ENCODE results near the gene GPR31.

DNA sequence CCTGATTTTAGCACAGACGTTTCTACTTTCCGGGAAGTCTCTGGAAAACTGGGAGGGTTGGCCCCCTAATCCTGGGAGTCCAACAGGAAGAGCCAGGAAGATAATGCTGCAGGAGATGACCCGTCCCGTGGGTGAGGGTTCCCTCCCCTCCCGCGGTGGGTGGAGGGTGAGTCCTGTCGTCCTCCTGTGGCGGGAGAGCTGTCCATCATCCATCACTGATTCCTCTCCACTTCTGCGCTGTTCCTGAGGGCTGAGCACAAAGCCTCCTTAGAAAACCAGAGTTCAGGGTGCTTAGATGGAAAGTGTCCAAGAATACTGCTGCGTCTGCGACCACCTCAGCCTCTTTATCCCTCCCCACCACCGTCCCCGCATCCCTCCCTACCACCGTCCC is 40.9 kb downstream of the GPR31 start:
- TF ChIP-seq, protein P1, sequence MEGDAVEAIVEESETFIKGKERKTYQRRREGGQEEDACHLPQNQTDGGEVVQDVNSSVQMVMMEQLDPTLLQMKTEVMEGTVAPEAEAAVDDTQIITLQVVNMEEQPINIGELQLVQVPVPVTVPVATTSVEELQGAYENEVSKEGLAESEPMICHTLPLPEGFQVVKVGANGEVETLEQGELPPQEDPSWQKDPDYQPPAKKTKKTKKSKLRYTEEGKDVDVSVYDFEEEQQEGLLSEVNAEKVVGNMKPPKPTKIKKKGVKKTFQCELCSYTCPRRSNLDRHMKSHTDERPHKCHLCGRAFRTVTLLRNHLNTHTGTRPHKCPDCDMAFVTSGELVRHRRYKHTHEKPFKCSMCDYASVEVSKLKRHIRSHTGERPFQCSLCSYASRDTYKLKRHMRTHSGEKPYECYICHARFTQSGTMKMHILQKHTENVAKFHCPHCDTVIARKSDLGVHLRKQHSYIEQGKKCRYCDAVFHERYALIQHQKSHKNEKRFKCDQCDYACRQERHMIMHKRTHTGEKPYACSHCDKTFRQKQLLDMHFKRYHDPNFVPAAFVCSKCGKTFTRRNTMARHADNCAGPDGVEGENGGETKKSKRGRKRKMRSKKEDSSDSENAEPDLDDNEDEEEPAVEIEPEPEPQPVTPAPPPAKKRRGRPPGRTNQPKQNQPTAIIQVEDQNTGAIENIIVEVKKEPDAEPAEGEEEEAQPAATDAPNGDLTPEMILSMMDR (IDR thresholded peaks at IDR 0.05), result no peak
- TF ChIP-seq EZH2 (IDR thresholded peaks at IDR 0.05; ENCODE audit: borderline replicate concordance, insufficient read depth, low read depth, low read length, poor library complexity, severe bottlenecking), result no peak
